Skin of body (tissue), 2 donors: ENCODE measurements around the gene ZNF85. TPM values are rescaled to one million over a fixed set of nuclear protein-coding genes. Genes with fewer than 3 reads are reported as not detected.
"Not testable (repeated sequence)": the region's sequence is repeated elsewhere in the genome, so short reads cannot be mapped to it uniquely, and the experiment has no call there.

Experiments used
- DNase-seq: peaks from one replicate; lab custom pipeline; 2025; lab: John Stamatoyannopoulos, UW
- total RNA-seq: library from RNA; depleted of rRNA; stranded (reverse); fragments of >200 nt; gene quantifications from one replicate; pipeline ENCODE4 v1.2.3, GENCODE V29; 2014

ZNF85 gene
- total RNA-seq: 14.7 TPM

DNA sequence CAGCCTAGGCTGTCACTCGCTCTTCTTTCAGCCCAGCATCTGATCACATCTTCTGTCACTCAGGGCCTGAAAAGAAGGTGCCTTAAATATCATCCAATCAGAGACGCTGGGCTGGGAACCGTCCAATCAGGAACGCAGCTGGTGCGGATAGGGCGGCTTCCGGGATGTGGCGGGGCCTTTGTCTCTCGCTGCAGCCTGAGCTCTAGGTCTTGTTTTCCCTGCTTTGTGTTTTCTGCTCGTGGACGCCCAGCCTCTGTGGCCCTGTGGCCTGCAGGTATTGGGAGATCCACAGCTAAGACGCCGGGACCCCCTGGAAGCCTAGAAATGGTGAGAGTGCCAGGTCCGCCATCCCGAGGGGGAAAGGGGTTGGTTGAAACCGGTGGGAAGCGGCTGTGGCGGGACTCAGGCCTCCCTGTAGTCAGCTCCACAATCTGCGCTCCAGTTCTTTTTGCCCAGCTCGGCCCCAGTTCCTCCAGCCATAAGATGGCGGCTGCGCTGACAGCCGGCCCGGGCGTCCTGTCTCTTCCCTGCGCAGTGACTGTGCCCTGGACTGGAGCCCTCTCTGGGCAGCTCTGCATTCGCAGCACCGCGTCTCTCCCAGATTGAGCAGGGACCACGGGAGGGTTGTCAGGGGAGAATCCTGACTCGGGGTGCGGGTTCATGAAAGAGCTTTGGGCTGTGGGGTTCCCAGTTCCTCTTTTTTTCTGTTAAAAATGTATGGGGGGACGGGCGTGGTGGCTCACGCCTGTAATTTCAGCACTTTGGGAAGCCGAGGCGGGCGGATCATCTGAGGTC lies at the start of gene ZNF85:
ZNF85 (plus strand) TSS at position 175 of the 795 bp plus-strand sequence; CDS start at position 325, 150 bp downstream.
- DNase-seq: peak; percentile 91

DNA sequence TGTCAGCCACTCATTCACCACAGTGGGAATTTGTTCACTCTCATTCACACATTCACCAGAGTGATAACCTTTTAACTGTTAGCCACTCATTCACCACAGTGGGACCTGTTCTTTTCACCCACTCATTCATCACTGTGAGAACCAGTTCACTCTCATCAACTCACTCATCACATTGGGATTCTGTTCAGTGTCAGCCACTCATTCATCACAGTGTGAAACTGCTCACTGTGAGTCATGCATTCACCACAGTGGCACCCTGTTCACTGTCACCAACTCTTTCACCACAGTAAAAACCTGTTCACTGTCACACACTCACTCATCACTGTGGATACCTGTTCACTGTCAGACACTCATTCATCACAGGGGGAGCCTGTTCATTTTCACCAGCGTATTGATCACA lies 43.5 kb upstream of the ZNF85 start:
- DNase-seq: no peak

DNA sequence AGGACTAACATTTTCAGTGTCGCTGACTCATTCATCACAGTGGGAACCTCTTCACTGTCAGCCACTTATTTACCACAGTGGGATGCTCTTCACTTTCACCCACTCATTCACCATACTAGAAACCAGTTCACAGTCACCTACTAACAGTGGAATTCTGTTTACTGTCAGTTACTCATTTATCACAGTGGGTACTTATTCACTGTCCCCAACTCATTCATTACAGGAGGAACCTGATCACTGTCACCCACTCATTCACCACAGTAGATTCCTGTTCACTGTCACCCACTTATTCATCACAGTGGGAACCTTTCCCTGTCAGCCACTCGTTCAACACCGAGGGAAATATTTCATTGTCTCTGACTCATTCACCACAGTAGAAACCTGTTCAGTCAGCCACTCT lies 10.1 kb upstream of the ZNF85 start:
- no peak for DNase-seq

- no peak for DNase-seq
These were observed 2.4 kb downstream of the ZNF85 start for GRCh38 chr19:20925481-20925880.

- DNase-seq: no peak
These were observed 3.7 kb downstream of the ZNF85 start for GRCh38 chr19:20926796-20927195.

DNA sequence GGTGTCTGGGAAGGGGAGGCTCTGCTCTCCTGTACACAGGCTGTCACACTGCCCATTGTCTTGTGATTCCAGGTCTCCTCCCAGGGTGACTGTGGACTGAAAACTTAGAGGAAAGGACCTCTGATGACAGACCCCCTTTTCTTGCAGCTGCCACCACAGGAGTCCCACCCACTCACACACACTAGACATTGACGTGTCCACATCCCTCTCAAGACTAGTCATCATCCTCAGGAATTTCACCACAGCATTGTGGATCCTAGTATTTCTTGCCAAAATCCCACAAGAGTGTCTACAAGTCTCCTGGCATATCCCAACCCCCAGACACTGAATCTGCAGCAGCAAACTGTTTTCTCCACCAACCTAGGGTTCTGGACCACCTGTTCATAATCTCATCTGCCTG lies 5.3 kb downstream of the ZNF85 start:
- no peak for DNase-seq

- not testable (repeated sequence) for DNase-seq
These were observed 13.4 kb downstream of the ZNF85 start for GRCh38 chr19:20936322-20936947.

DNA sequence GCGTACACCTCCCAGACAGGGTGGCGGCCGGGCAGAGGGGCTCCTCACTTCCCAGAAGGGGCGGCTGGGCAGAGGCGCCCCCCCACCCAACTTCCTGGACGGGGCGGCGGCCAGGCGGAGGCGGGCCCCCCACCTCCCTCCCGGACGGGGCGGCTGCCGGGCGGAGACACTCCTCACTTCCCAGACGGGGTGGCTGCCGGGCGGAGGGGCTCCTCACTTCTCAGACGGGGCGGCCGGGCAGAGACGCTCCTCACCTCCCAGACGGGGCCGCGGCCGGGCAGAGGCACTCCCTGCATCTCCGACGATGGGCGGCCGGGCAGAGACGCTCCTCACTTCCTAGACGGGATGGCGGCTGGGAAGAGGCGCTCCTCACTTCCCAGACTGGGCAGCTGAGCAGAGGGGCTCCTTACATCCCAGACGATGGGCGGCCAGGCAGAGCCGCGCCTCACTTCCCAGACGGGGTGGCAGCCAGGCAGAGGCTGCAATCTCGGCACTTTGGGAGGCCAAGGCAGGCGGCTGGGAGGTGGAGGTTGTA lies 29.6 kb downstream of the ZNF85 start:
- DNase-seq: not testable (repeated sequence)

DNA sequence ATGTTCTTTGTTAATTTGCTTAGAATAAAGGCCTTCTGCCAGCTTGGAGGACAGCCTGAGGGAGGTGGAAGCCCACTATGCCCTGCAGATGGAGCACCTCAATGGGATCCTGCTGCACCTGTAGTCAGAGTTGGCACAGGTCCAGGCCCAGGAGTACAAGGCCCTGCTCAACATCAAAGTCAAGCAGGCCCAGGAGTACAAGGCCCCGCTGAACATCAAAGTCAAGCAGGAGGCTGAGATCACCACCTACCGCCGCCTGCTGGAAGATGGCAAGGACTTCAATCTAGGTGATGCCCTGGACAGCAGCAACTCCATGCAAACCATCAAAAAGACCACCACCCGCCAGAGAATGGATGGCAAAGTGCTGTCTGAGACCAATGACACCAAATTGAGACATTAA lies 41.7 kb downstream of the ZNF85 start:
- DNase-seq: no peak

DNA sequence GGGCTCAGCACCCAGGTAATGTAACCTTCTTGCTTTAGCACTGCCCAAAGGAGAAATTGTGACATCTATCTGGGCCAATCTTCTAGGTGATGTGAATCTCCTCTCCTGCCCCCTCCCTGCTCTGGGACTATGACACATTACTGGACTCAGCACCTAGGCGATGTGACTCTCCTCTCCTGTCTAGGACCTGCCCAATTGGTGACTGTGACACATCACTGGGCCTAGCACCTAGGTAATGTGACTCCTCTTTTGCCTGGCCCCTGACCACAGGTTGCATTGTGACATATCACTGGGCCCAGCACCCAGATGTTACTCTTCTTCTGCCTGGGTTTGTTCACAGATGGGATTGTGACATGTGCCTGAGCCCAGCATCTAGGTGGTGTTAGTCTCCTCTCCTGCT lies 45.0 kb downstream of the ZNF85 start:
- no peak for DNase-seq

GRCh38 chr19:20969498-20969897 lies 46.4 kb downstream of the ZNF85 start:
- DNase-seq: no peak

DNA sequence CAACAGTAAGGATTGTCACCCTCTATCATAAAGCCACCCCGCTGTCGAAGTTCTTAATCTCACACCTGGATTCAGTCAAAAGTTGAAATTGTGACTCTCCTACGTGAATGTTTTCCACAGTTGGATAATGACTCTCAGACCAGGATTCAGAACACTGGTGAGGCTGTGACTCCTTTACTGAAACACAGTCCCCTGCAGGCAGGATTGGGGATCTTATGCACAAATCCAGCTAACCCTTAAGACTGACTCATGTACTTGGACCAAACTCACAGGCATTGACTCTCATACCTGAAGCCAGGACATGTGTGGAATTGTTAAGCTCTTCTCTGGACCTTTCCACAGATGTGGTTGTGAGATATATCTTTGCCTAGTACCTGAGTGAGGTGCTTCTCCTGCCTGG lies 46.8 kb downstream of the ZNF85 start:
- no peak for DNase-seq

DNA sequence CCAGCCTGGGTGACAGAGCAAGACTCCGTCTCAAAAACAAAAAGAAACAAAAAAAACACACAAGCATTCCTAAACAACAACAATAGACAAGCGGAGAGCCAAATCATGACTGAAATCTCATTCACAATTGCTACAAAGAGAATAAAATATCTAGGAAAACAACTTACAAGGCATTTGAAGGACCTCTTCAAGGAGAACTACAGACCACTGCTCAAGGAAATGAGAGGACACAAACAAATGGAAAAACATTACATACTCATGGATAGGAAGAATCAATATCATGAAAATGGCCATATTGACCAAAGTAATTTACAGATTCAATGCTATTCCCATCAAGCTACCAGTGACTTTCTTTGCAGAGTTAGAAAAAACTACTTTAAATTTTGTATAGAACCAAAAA lies 69.7 kb downstream of the ZNF85 start:
- DNase-seq: not testable (repeated sequence)

GRCh38 chr19:20999731-21000352 lies 76.8 kb downstream of the ZNF85 start:
- peak; percentile 93 for DNase-seq

Other genes with a start within 250 kb of the ZNF85 start
- 7.4 TPM for gene ZNF66, start 146.9 kb upstream of the ZNF85 start, total RNA-seq
- 22.9 TPM for gene ZNF430, start 97.4 kb downstream of the ZNF85 start, total RNA-seq
- 15.8 TPM for gene ZNF714, start 159.0 kb downstream of the ZNF85 start, total RNA-seq
- 16.1 TPM for gene ZNF431, start 218.8 kb downstream of the ZNF85 start, total RNA-seq